OCI-LY7 (cell line): ENCODE results near the gene PDZD7. TPM values are rescaled to one million over a fixed set of nuclear protein-coding genes. Genes with fewer than 3 reads are reported as not detected.

Experiments used
- BruUV-seq: library from RNA; stranded (reverse); fragments of 400-500 nt; replicated peaks from 2 replicates; lab custom pipeline; 2021; lab: Mats Ljungman, UMichigan
- CTCF ChIA-PET: fragments of 300-600 bp; sonication (Branson Sonifier 250); formaldehyde crosslinking; loops from one replicate; lab custom pipeline; 2022; ENCODE audit warnings: antibody characterized with exemption; ENCODE audit not compliant: unreplicated experiment; lab: Charles Lee
- POLR2A ChIA-PET: fragments of 300-600 bp; sonication (Branson Sonifier 250); formaldehyde crosslinking; loops from one replicate; lab custom pipeline; 2022; ENCODE audit warnings: antibody characterized with exemption; lab: Charles Lee
- DNase-seq: peaks from one replicate; pipeline ENCODE4 v3.0.0-alpha.2; 2015; ENCODE audit warnings: low spot score
- H2AFZ ChIP-seq: fragments of 200-600 bp; sonication (generic), shearing (Covaris generic); 2 replicates; pipeline ENCODE4 v1.6.1; 2014; ENCODE audit warnings: mild to moderate bottlenecking, antibody characterized with exemption, low read length, moderate library complexity
- H3K27ac ChIP-seq: fragments of 200-600 bp; sonication (generic); 2 replicates; pipeline ENCODE4 v1.5.1; 2014; ENCODE audit warnings: mixed run types, low read depth, mild to moderate bottlenecking, moderate library complexity, low read length, inconsistent platforms; ENCODE audit not compliant: poor library complexity, severe bottlenecking
- H3K36me3 ChIP-seq: fragments of 200-600 bp; sonication (generic); 2 replicates; pipeline ENCODE4 v1.6.1; 2014; ENCODE audit warnings: mild to moderate bottlenecking, antibody characterized with exemption, low read length, moderate library complexity, mixed read lengths; ENCODE audit not compliant: insufficient read depth
- H3K4me1 ChIP-seq: fragments of 200-600 bp; sonication (generic); 2 replicates; pipeline ENCODE4 v1.5.1; 2014; ENCODE audit warnings: mild to moderate bottlenecking, low read length; ENCODE audit not compliant: insufficient read depth, poor library complexity, severe bottlenecking
- H3K4me2 ChIP-seq: fragments of 200-600 bp; sonication (generic); 2 replicates; pipeline ENCODE4 v1.6.1; 2014; ENCODE audit warnings: mild to moderate bottlenecking, low read length
- H3K4me3 ChIP-seq: fragments of 200-600 bp; sonication (generic); 2 replicates; pipeline ENCODE4 v1.5.1; 2014; ENCODE audit warnings: mild to moderate bottlenecking, low read depth, low read length; ENCODE audit not compliant: poor library complexity, severe bottlenecking
- H3K79me2 ChIP-seq: fragments of 200-600 bp; sonication (generic); 2 replicates; pipeline ENCODE4 v1.6.1; 2016; ENCODE audit warnings: low read depth, mild to moderate bottlenecking, low read length, moderate library complexity, mixed read lengths; ENCODE audit not compliant: insufficient read depth
- H3K9me2 ChIP-seq: fragments of 200-600 bp; sonication (generic); 2 replicates; pipeline ENCODE4 v1.6.1; 2016; ENCODE audit warnings: mild to moderate bottlenecking, low read length, mixed read lengths; ENCODE audit not compliant: insufficient read depth
- H3K9me3 ChIP-seq: fragments of 200-600 bp; sonication (generic); 2 replicates; pipeline ENCODE4 v1.6.1; 2014; ENCODE audit warnings: mild to moderate bottlenecking, mixed run types, low read length, mixed read lengths
- H4K20me1 ChIP-seq: fragments of 200-600 bp; sonication (generic); 2 replicates; pipeline ENCODE4 v1.6.1; 2014; ENCODE audit warnings: mild to moderate bottlenecking, antibody characterized with exemption, low read length, moderate library complexity, mixed read lengths; ENCODE audit not compliant: insufficient read depth
- EZH2phosphoT487 ChIP-seq: fragments of 200-600 bp; sonication (generic); IDR thresholded peaks from 2 replicates; pipeline ENCODE4 v1.6.1; 2018; ENCODE audit warnings: low read depth, borderline replicate concordance, mild to moderate bottlenecking, mixed run types, antibody characterized with exemption, low read length, moderate library complexity, mixed read lengths
- intact Hi-C: fragments of 100-400 bp; cut with micrococcal nuclease; formaldehyde crosslinking; loops from one replicate; pipeline ENCODE4 v1.10.0; 2022; ENCODE audit not compliant: unreplicated experiment
- total RNA-seq, 2 experiments: library from RNA; depleted of rRNA in 1 of 2; stranded (reverse); fragments of >200 nt in 1 of 2; shearing (Covaris generic) in 1 of 2; gene quantifications; 2 replicates each; pipeline ENCODE4 v1.2.3, GENCODE V29; 2014 to 2022
- TF ChIP-seq, protein P1 (sequence below): fragments of 200-600 bp; sonication (generic); conservative IDR thresholded peaks from 2 replicates; pipeline ENCODE4 v1.5.1; 2014; ENCODE audit warnings: mild to moderate bottlenecking, antibody characterized with exemption, low read length, moderate library complexity, mixed read lengths

Gene PDZD7
- total RNA-seq, 2 experiments from 2014 or later, result 1.6 to 2.1 TPM

DNA sequence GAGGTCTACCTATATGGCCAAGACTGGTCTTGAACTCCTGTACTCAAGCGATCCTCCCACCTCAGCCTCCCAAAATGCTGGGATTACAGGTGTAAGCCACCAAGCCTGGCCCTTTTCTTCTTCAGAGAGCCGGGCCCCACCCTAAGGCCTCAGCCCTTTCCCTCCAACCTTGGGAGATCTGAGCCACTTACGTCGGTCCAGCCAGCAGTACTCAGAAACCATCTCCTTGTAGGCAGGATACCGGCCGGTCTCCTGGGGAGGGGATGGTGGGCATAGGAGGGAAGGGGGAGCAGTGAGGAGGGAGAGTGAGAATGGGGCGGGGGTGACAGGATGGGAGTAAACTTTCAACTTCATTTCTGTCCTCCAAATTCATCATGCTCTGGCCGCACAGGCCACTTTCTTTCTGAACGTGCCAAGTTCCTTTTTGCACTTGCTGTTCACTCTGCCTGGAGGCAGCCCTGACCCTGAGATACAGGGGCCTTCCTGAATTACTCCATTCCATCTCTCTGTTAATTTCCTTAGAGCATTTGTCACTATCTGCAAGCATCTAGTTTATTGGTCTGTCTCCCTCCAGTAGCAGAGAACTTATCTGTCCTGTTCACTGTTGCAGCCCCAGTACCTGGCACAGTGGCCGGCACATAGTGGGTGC lies 10.4 kb downstream of the PDZD7 start:
- ChIA-PET CTCF (no interaction called here), POLR2A (no interaction called here)
- Histone ChIP-seq H3K79me2 (no peaks in the 10 kb centered on the region), H2AFZ (no peak overlapping the region), H3K9me3 (no peaks in the 10 kb centered on the region), H3K9me2 (no peaks in the 10 kb centered on the region), H3K4me3 (no peak overlapping the region), H3K4me1 (peaks cover 11% of the 10 kb centered on the region), H4K20me1 (no peaks in the 10 kb centered on the region), H3K27ac (no peak overlapping the region), H3K36me3 (no peaks in the 10 kb centered on the region), H3K4me2 (no peak overlapping the region)
- DNase-seq, result no peak
- TF ChIP-seq EZH2phosphoT487, result no peak
- TF ChIP-seq, protein P1, sequence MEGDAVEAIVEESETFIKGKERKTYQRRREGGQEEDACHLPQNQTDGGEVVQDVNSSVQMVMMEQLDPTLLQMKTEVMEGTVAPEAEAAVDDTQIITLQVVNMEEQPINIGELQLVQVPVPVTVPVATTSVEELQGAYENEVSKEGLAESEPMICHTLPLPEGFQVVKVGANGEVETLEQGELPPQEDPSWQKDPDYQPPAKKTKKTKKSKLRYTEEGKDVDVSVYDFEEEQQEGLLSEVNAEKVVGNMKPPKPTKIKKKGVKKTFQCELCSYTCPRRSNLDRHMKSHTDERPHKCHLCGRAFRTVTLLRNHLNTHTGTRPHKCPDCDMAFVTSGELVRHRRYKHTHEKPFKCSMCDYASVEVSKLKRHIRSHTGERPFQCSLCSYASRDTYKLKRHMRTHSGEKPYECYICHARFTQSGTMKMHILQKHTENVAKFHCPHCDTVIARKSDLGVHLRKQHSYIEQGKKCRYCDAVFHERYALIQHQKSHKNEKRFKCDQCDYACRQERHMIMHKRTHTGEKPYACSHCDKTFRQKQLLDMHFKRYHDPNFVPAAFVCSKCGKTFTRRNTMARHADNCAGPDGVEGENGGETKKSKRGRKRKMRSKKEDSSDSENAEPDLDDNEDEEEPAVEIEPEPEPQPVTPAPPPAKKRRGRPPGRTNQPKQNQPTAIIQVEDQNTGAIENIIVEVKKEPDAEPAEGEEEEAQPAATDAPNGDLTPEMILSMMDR, result no peak
- intact Hi-C loops, result no loop called here
- BruUV-seq, result no TSS peak

DNA sequence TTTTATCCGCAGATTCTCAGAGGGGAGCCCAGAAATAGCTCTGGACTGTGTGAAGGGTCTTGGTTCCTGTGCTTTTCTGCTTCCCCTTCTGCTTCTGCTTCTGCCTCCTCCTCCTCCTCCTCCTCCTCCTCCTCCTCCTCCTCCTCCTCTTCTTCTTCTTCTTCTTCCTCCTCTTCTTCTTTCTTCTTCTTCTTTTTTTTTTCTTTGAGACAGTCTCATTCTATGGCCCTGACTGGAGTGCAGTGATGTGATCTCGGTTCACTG lies 11.6 kb downstream of the PDZD7 start:
- POLR2A ChIA-PET, result interaction anchor here (1.3 kb wide), 1 partner anchor 32 kb away, joined by 3 read pairs; no protein-coding TSS in a partner anchor

More for the DNA sequence above, 11.6 kb downstream of the PDZD7 start:
- H3K4me1 ChIP-seq, result peaks cover 11% of the 10 kb centered on the region
- no peak overlapping the region for H3K27ac ChIP-seq
- H3K79me2 ChIP-seq, result no peaks in the 10 kb centered on the region
- H3K4me3 ChIP-seq, result no peak overlapping the region
- CTCF ChIA-PET, result no interaction called here
- DNase-seq, result no peak
- no peak for TF ChIP-seq EZH2phosphoT487
- TF ChIP-seq, protein P1, result no peak
- H4K20me1 ChIP-seq, result no peaks in the 10 kb centered on the region
- H3K9me2 ChIP-seq, result no peaks in the 10 kb centered on the region
- H3K4me2 ChIP-seq, result no peak overlapping the region
- H3K9me3 ChIP-seq, result no peaks in the 10 kb centered on the region
- intact Hi-C loops, result no loop called here
- no TSS peak for BruUV-seq
- no peaks in the 10 kb centered on the region for H3K36me3 ChIP-seq
- H2AFZ ChIP-seq, result no peak overlapping the region
